MM.1S (cell line): ENCODE data around the gene YPEL2.

Source experiments
- DNase-seq: peaks from one replicate; pipeline ENCODE4 v3.0.0-alpha.2; 2015
- H2AFZ ChIP-seq: fragments of 300-600 bp; sonication (generic); 2 replicates; pipeline ENCODE4 v1.6.0; 2016; ENCODE audit warnings: antibody characterized with exemption, low read length
- H3F3A ChIP-seq: fragments of 300-600 bp; sonication (generic); 2 replicates; pipeline ENCODE4 v1.6.1; 2016; ENCODE audit warnings: mild to moderate bottlenecking, antibody characterized with exemption, low read length, moderate library complexity, mixed read lengths; ENCODE audit not compliant: insufficient read depth
- H3K27ac ChIP-seq: fragments of 300-600 bp; sonication (generic); 2 replicates; pipeline ENCODE4 v1.5.1; 2016; ENCODE audit warnings: mild to moderate bottlenecking, low read length
- H3K27me3 ChIP-seq: fragments of 300-600 bp; sonication (generic); replicated peaks from 2 replicates; pipeline ENCODE4 v1.6.0; 2016; ENCODE audit warnings: low read length; ENCODE audit not compliant: insufficient read depth
- H3K36me3 ChIP-seq: fragments of 300-600 bp; sonication (generic); replicated peaks from 2 replicates; pipeline ENCODE4 v1.6.1; 2016; ENCODE audit warnings: mild to moderate bottlenecking, low read length, mixed read lengths; ENCODE audit not compliant: insufficient read depth
- H3K4me1 ChIP-seq: fragments of 300-600 bp; sonication (generic); 2 replicates; pipeline ENCODE4 v1.6.1; 2016; ENCODE audit warnings: low read length, mixed read lengths
- H3K4me2 ChIP-seq: fragments of 300-600 bp; sonication (generic); 2 replicates; pipeline ENCODE4 v1.6.0; 2016; ENCODE audit warnings: low read depth, low read length
- H3K4me3 ChIP-seq: fragments of 300-600 bp; sonication (generic); 2 replicates; pipeline ENCODE4 v1.5.1; 2016; ENCODE audit warnings: low read length, mixed read lengths
- H3K79me2 ChIP-seq: fragments of 300-600 bp; sonication (generic); 2 replicates; pipeline ENCODE4 v1.6.1; 2016; ENCODE audit warnings: mixed run types, low read length, mixed read lengths
- H3K9ac ChIP-seq: fragments of 300-600 bp; sonication (generic); 2 replicates; pipeline ENCODE4 v1.6.1; 2016; ENCODE audit warnings: low read length, mixed read lengths
- H3K9me2 ChIP-seq: fragments of 300-600 bp; sonication (generic); replicated peaks from 2 replicates; pipeline ENCODE4 v1.6.1; 2016; ENCODE audit warnings: mild to moderate bottlenecking, low read length, mixed read lengths; ENCODE audit not compliant: insufficient read depth
- H3K9me3 ChIP-seq: fragments of 300-600 bp; sonication (generic); replicated peaks from 2 replicates; pipeline ENCODE4 v1.6.1; 2016; ENCODE audit warnings: mild to moderate bottlenecking, low read length, mixed read lengths; ENCODE audit not compliant: insufficient read depth
- H4K20me1 ChIP-seq: fragments of 300-600 bp; sonication (generic); 2 replicates; pipeline ENCODE4 v1.6.1; 2016; ENCODE audit warnings: mild to moderate bottlenecking, low read length, moderate library complexity, mixed read lengths; ENCODE audit not compliant: insufficient read depth
- CTCF ChIP-seq: fragments of 300-600 bp; sonication (generic); IDR thresholded peaks from 2 replicates; pipeline ENCODE4 v1.5.1; 2016; ENCODE audit warnings: antibody characterized with exemption, low read length, mixed read lengths
- EZH2 ChIP-seq: fragments of 300-600 bp; sonication (generic); optimal IDR thresholded peaks from 2 replicates; pipeline ENCODE3; 2017; ENCODE audit warnings: low read depth, mild to moderate bottlenecking, antibody characterized with exemption, low read length, mixed read lengths
- EZH2phosphoT487 ChIP-seq: fragments of 300-600 bp; sonication (generic); IDR thresholded peaks from 2 replicates; pipeline ENCODE4 v1.6.1; 2018; ENCODE audit warnings: antibody characterized with exemption, low read length

The YPEL2 gene

GRCh38 chr17:59331129-59331928 lies at the start of gene YPEL2:
Gene YPEL2 (plus strand): TSS chr17:59331655. CDS start chr17:59353410, 21,755 bp downstream.
- peak within 1 kb of the TSS; percentile 74 for H3K9ac ChIP-seq
- no peaks in the 10 kb centered on the region for H3K27me3 ChIP-seq
- DNase-seq = peak; percentile 92
- H3K4me3 ChIP-seq = peak within 1 kb of the TSS; percentile 88
- peaks cover 25% of the 10 kb centered on the region for H3K4me1 ChIP-seq
- H3F3A ChIP-seq = peaks cover 19% of the 10 kb centered on the region
- H4K20me1 ChIP-seq = no peaks in the 10 kb centered on the region
- H3K79me2 ChIP-seq = peaks cover 17% of the 10 kb centered on the region; the same call in 1 of the 2 replicates
- H2AFZ ChIP-seq = peak within 1 kb of the TSS; percentile 96
- TF ChIP-seq CTCF (no peak), EZH2 (no peak), EZH2phosphoT487 (no peak)
- H3K9me3 ChIP-seq = no peaks in the 10 kb centered on the region
- peak within 1 kb of the TSS; percentile 100 for H3K4me2 ChIP-seq
- H3K9me2 ChIP-seq = no peaks in the 10 kb centered on the region
- H3K27ac ChIP-seq = peak within 1 kb of the TSS; percentile 77
- no peaks in the 10 kb centered on the region for H3K36me3 ChIP-seq

- no peak overlapping the region for H3K4me2 ChIP-seq
- no peak overlapping the region for H3K4me3 ChIP-seq
- no peaks in the 10 kb centered on the region for H3K9me2 ChIP-seq
- TF ChIP-seq EZH2phosphoT487 = no peak
- no peak overlapping the region for H3K9ac ChIP-seq
- H3K27ac ChIP-seq = no peak overlapping the region
- H3K36me3 ChIP-seq = no peaks in the 10 kb centered on the region
- no peak for DNase-seq
- peaks cover 23% of the 10 kb centered on the region for H3K4me1 ChIP-seq
- H3K79me2 ChIP-seq = no peaks in the 10 kb centered on the region
- no peaks in the 10 kb centered on the region for H3K9me3 ChIP-seq
- no peak overlapping the region for H2AFZ ChIP-seq
- no peaks in the 10 kb centered on the region for H4K20me1 ChIP-seq
- H3F3A ChIP-seq = peaks cover 10% of the 10 kb centered on the region
- H3K27me3 ChIP-seq = no peaks in the 10 kb centered on the region
Observed at GRCh38 chr17:59284317-59284716, 47.1 kb upstream of the YPEL2 start.

- no peaks in the 10 kb centered on the region for H3K27me3 ChIP-seq
- peak overlapping the region; percentile 43 for H3K4me2 ChIP-seq
- no peak overlapping the region for H3K4me3 ChIP-seq
- H3K79me2 ChIP-seq = no peaks in the 10 kb centered on the region
- H3K9ac ChIP-seq = no peak overlapping the region; the same call in 1 of the 2 replicates
- peak; percentile 83 for DNase-seq
- H3K4me1 ChIP-seq = peaks cover 32% of the 10 kb centered on the region
- H3F3A ChIP-seq = peaks cover 10% of the 10 kb centered on the region
- H3K36me3 ChIP-seq = no peaks in the 10 kb centered on the region
- no peaks in the 10 kb centered on the region for H4K20me1 ChIP-seq
- no peak overlapping the region for H2AFZ ChIP-seq
- no peaks in the 10 kb centered on the region for H3K9me3 ChIP-seq
- H3K27ac ChIP-seq = peak overlapping the region; percentile 93
- TF ChIP-seq EZH2phosphoT487 (no peak), CTCF (no peak), EZH2 (no peak)
- H3K9me2 ChIP-seq = no peaks in the 10 kb centered on the region
Observed at GRCh38 chr17:59287452-59287851, 44.0 kb upstream of the YPEL2 start.

GRCh38 chr17:59287891-59288290 lies 43.6 kb upstream of the YPEL2 start:
- no peaks in the 10 kb centered on the region for H3K79me2 ChIP-seq
- TF ChIP-seq EZH2 (no peak), CTCF (no peak), EZH2phosphoT487 (no peak)
- H3K9ac ChIP-seq = peak overlapping the region; percentile 41; the same call in 1 of the 2 replicates
- peak overlapping the region; percentile 93 for H3K27ac ChIP-seq
- H2AFZ ChIP-seq = no peak overlapping the region
- H3K4me2 ChIP-seq = peak overlapping the region; percentile 43
- H3F3A ChIP-seq = peaks cover 10% of the 10 kb centered on the region
- H3K4me3 ChIP-seq = no peak overlapping the region
- H3K4me1 ChIP-seq = peaks cover 32% of the 10 kb centered on the region
- H3K36me3 ChIP-seq = no peaks in the 10 kb centered on the region
- H3K27me3 ChIP-seq = no peaks in the 10 kb centered on the region
- no peaks in the 10 kb centered on the region for H3K9me3 ChIP-seq
- no peak for DNase-seq
- no peaks in the 10 kb centered on the region for H4K20me1 ChIP-seq
- no peaks in the 10 kb centered on the region for H3K9me2 ChIP-seq
